A673 (cell line): ENCODE measurements around the gene AEN. TPM values are rescaled to one million over a fixed set of nuclear protein-coding genes. Genes with fewer than 3 reads are reported as not detected.

Source experiments
- BruUV-seq: library from RNA; stranded (reverse); fragments of 400-500 nt; replicated peaks from 2 replicates; lab custom pipeline; 2021; lab: Mats Ljungman, UMichigan
- CTCF ChIA-PET: fragments of 300-600 bp; sonication (Branson Sonifier 250); formaldehyde crosslinking; loops from one replicate; lab custom pipeline; 2022; ENCODE audit warnings: antibody characterized with exemption; lab: Charles Lee
- POLR2A ChIA-PET: fragments of 300-600 bp; sonication (Branson Sonifier 250); formaldehyde crosslinking; loops from one replicate; lab custom pipeline; 2022; ENCODE audit warnings: antibody characterized with exemption; ENCODE audit not compliant: low non-redundant PET; lab: Charles Lee
- DNase-seq: peaks from one replicate; pipeline ENCODE4 v3.0.0-alpha.2; 2015; ENCODE audit warnings: low spot score
- H3K27ac ChIP-seq: fragments of 200-600 bp; sonication (generic); 2 replicates; pipeline ENCODE4 v1.5.1; 2016; ENCODE audit warnings: mixed run types, low read depth, mild to moderate bottlenecking, mixed read lengths, antibody characterized with exemption, low read length; ENCODE audit not compliant: poor library complexity, severe bottlenecking
- H3K27me3 ChIP-seq: fragments of 200-600 bp; sonication (generic); replicated peaks from 2 replicates; pipeline ENCODE4 v1.6.1; 2017; ENCODE audit warnings: mixed run types, low read depth, mild to moderate bottlenecking, mixed read lengths, antibody characterized with exemption, low read length; ENCODE audit not compliant: insufficient read depth, poor library complexity
- H3K36me3 ChIP-seq: fragments of 200-600 bp; sonication (generic); 2 replicates; pipeline ENCODE4 v1.6.1; 2016; ENCODE audit warnings: mixed run types, mild to moderate bottlenecking, mixed read lengths, antibody characterized with exemption, low read length; ENCODE audit not compliant: insufficient read depth, poor library complexity, severe bottlenecking
- H3K4me1 ChIP-seq: fragments of 200-600 bp; sonication (generic); 2 replicates; pipeline ENCODE4 v1.6.1; 2017; ENCODE audit warnings: mixed run types, mild to moderate bottlenecking, mixed read lengths, antibody characterized with exemption, low read length; ENCODE audit not compliant: insufficient read depth, poor library complexity, severe bottlenecking
- H3K4me3 ChIP-seq: fragments of 200-600 bp; sonication (generic); 2 replicates; pipeline ENCODE4 v1.5.1; 2016; ENCODE audit warnings: low read depth, mixed run types, mild to moderate bottlenecking, mixed read lengths, low read length; ENCODE audit not compliant: poor library complexity, severe bottlenecking
- H3K9me3 ChIP-seq: fragments of 200-600 bp; sonication (generic); 2 replicates; pipeline ENCODE4 v1.6.1; 2016; ENCODE audit warnings: mixed run types, low read depth, mild to moderate bottlenecking, mixed read lengths, antibody characterized with exemption, low read length; ENCODE audit not compliant: poor library complexity, severe bottlenecking
- CTCF ChIP-seq: fragments of 300-800, 200-600 bp; sonication (generic); conservative IDR thresholded peaks from 2 replicates; pipeline ENCODE4 v1.5.1; 2017; ENCODE audit warnings: low read depth, mild to moderate bottlenecking, antibody characterized with exemption, low read length, moderate library complexity, mixed read lengths
- EZH2 ChIP-seq: fragments of 200-600 bp; sonication (generic); IDR thresholded peaks from 2 replicates; pipeline ENCODE4 v1.6.1; 2017; ENCODE audit warnings: borderline replicate concordance, low read depth, mild to moderate bottlenecking, mixed read lengths, antibody characterized with exemption, low read length; ENCODE audit not compliant: poor library complexity, severe bottlenecking
- intact Hi-C: fragments of 100-400 bp; cut with micrococcal nuclease; formaldehyde crosslinking; loops from one replicate; pipeline ENCODE4 v1.10.0; 2022; ENCODE audit not compliant: unreplicated experiment
- total RNA-seq: library from RNA; stranded (reverse); gene quantifications from 2 replicates; pipeline ENCODE4 v1.2.3, GENCODE V29; 2021

AEN gene
- total RNA-seq, 1 experiment from 2014 or later = 52.4 TPM

- intact Hi-C loops = no loop called here
- H3K9me3 ChIP-seq = no peaks in the 10 kb centered on the region
- peaks cover 69% of the 10 kb centered on the region for H3K27me3 ChIP-seq
- POLR2A ChIA-PET = no interaction called here
- no peaks in the 10 kb centered on the region for H3K36me3 ChIP-seq
- TF ChIP-seq EZH2 = no peak
- DNase-seq = no peak
- BruUV-seq = no TSS peak
- peaks cover 4% of the 10 kb centered on the region for H3K4me1 ChIP-seq
- CTCF ChIA-PET = no interaction called here
- H3K27ac ChIP-seq = no peak overlapping the region
- no peak overlapping the region for H3K4me3 ChIP-seq
Observed at GRCh38 chr15:88607951-88608350, 13.2 kb upstream of the AEN start.

- H3K4me3 ChIP-seq = no peak overlapping the region
- no peak overlapping the region for H3K27ac ChIP-seq
- intact Hi-C loops = no loop called here
- no peak for TF ChIP-seq CTCF
- no peak for TF ChIP-seq EZH2
- POLR2A ChIA-PET = no interaction called here
- DNase-seq = no peak
- no peaks in the 10 kb centered on the region for H3K9me3 ChIP-seq
- H3K4me1 ChIP-seq = peaks cover 4% of the 10 kb centered on the region
- H3K27me3 ChIP-seq = peaks cover 61% of the 10 kb centered on the region
- CTCF ChIA-PET = no interaction called here
- H3K36me3 ChIP-seq = no peaks in the 10 kb centered on the region
- BruUV-seq = no TSS peak
Observed at GRCh38 chr15:88608607-88609181, 12.4 kb upstream of the AEN start.

- peaks cover 4% of the 10 kb centered on the region for H3K4me1 ChIP-seq
- H3K9me3 ChIP-seq = no peaks in the 10 kb centered on the region
- H3K27me3 ChIP-seq = peaks cover 53% of the 10 kb centered on the region
- intact Hi-C loops = no loop called here
- H3K4me3 ChIP-seq = no peak overlapping the region
- TF ChIP-seq EZH2 (no peak), CTCF (no peak)
- no peaks in the 10 kb centered on the region for H3K36me3 ChIP-seq
- DNase-seq = no peak
- no TSS peak for BruUV-seq
- CTCF ChIA-PET = no interaction called here
- no peak overlapping the region for H3K27ac ChIP-seq
- POLR2A ChIA-PET = no interaction called here
Observed at GRCh38 chr15:88609344-88610090, 11.6 kb upstream of the AEN start.
